Measurements from ENCODE around the gene AKT2.

GRCh38 chr19:40284251-40284500, 969 bp downstream of the AKT2 start:
- TF ChIP-seq POLR2A (IDR thresholded peaks at IDR 0.05; ENCODE audit: low read depth, low read length), result no peak
- no peak for TF ChIP-seq POLR2AphosphoS5 (IDR thresholded peaks at IDR 0.05; ENCODE audit: low read depth, low read length)
- no peak for TF ChIP-seq TAF1 (IDR thresholded peaks at IDR 0.05; ENCODE audit: low read depth, low read length)
- no peak for TF ChIP-seq SPI1 (IDR thresholded peaks at IDR 0.05; ENCODE audit: low read depth, low read length)
